OCI-LY1 (cell line): ENCODE data around the gene TMEM19.
"Not testable (repeated sequence)": the region's sequence is repeated elsewhere in the genome, so short reads cannot be mapped to it uniquely, and the experiment has no call there.

Source experiments
- CTCF ChIP-seq: fragments of 200-600 bp; sonication (generic), shearing (Covaris generic); IDR thresholded peaks from 2 replicates; pipeline ENCODE4 v1.5.1; 2017; ENCODE audit warnings: mild to moderate bottlenecking, antibody characterized with exemption, low read length, moderate library complexity, mixed read lengths
- EZH2 ChIP-seq: fragments of 200-600 bp; sonication (generic), shearing (Covaris generic); IDR thresholded peaks from 2 replicates; pipeline ENCODE4 v1.8.0; 2017; ENCODE audit warnings: borderline replicate concordance, mixed run types, mild to moderate bottlenecking, antibody characterized with exemption, low read length, moderate library complexity, mixed read lengths

DNA sequence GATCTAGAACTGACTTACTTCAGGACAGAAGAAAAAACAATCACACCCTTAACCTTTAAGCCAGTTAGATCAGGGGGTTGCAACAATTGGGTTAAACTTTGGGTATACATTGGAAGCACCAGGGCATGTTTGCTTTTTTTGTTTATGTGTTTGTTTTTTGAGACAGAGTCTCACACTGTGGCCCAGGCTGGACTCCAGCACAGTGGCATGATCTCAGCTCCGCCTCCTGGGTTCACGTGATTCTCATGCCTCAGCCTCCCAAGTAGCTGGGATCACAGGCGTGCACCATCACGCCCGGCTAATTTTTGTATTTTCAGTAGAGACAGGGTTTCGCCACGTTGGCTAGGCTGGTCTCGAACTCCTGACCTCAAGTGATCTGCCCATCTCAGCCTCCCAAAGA, 16.3 kb downstream of the TMEM19 start:
- TF ChIP-seq CTCF, EZH2: not testable (repeated sequence)
